ENCODE results near the gene TMEM9. TPM values are rescaled to one million over a fixed set of nuclear protein-coding genes. Genes with fewer than 3 reads are reported as not detected.

Gene TMEM9
- total RNA-seq, 2 donors from 2014 or later = 145 to 156 TPM

DNA sequence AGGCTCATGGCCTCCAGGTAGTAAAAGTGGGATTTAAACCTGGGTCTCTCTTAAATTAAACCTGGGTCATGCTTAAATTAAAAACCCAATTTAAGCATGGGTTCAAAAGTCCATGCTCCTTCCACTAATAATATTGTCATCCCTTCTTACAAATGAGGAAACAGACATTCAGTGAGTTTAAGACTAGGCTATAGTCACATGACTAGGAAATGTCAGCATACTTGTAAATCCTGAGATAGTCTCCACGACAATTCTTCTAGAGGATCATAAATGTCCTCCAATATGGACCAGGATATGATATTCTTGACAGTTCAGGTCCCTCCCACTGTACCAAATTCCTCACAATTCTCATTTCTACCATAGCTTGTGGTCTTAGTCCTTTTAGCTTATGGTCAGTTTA is 25.9 kb upstream of the TMEM9 start:
- Histone ChIP-seq H3K36me3 (ENCODE audit: control insufficient read depth, insufficient read depth, low read length) (no peaks in the 10 kb centered on the region), H3K4me3 (ENCODE audit: low read length) (no peak overlapping the region), H3K27me3 (ENCODE audit: control insufficient read depth, insufficient read depth, low read length, poor library complexity, severe bottlenecking) (peaks cover 17% of the 10 kb centered on the region), H3K27ac (ENCODE audit: low read depth, low read length) (no peak overlapping the region), H3K9me3 (ENCODE audit: control insufficient read depth, low read length) (peaks cover 8% of the 10 kb centered on the region), H3K4me1 (ENCODE audit: control insufficient read depth, insufficient read depth, low read length) (peaks cover 12% of the 10 kb centered on the region), H3K9ac (ENCODE audit: extremely low read depth, low read length, poor library complexity, severe bottlenecking) (no peak overlapping the region)
- TF ChIP-seq, protein P1, sequence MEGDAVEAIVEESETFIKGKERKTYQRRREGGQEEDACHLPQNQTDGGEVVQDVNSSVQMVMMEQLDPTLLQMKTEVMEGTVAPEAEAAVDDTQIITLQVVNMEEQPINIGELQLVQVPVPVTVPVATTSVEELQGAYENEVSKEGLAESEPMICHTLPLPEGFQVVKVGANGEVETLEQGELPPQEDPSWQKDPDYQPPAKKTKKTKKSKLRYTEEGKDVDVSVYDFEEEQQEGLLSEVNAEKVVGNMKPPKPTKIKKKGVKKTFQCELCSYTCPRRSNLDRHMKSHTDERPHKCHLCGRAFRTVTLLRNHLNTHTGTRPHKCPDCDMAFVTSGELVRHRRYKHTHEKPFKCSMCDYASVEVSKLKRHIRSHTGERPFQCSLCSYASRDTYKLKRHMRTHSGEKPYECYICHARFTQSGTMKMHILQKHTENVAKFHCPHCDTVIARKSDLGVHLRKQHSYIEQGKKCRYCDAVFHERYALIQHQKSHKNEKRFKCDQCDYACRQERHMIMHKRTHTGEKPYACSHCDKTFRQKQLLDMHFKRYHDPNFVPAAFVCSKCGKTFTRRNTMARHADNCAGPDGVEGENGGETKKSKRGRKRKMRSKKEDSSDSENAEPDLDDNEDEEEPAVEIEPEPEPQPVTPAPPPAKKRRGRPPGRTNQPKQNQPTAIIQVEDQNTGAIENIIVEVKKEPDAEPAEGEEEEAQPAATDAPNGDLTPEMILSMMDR (conservative IDR thresholded peaks at IDR 0.05) = no peak
- H3K4me3 Mint-ChIP-seq = no peak overlapping the region
- H3K36me3 Mint-ChIP-seq (ENCODE audit: low read depth) = no peaks in the 10 kb centered on the region
- no peak overlapping the region for H3K27ac Mint-ChIP-seq
- DNase-seq = no peak
- WGBS, 2 experiments (ENCODE audit: insufficient coverage in 1 of 2, insufficient read length in 1 of 2) = 85 to 86% methylated on average over 1 of the region's 1 CpG
- H3K9me3 Mint-ChIP-seq = peaks cover 11% of the 10 kb centered on the region
- H3K4me1 Mint-ChIP-seq = peaks cover 24% of the 10 kb centered on the region
- H3K27me3 Mint-ChIP-seq (ENCODE audit: insufficient read depth) = peaks cover 20% of the 10 kb centered on the region

DNA sequence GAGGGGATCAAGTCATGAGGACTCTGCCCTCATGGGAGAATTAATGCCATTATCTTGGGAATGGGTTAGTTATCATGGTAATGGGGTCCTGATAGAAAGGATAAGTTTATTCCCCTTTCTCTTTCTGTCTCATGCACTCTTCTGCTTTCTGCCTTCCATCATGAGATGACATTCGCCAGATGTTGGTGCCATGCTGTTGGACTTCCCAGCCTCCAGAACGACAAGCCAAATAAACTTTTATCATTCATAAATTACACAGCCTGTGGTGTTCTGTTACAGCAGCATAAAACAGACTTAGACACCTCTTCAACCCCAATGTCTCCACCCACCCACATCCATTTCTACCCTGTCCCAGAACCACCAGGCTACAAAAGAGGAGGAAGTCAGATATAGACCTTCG is 24.4 kb upstream of the TMEM9 start:
- Mint-ChIP-seq H3K4me3 (no peak overlapping the region), H3K36me3 (ENCODE audit: low read depth) (no peaks in the 10 kb centered on the region), H3K9me3 (peaks cover 11% of the 10 kb centered on the region), H3K27me3 (ENCODE audit: insufficient read depth) (peaks cover 20% of the 10 kb centered on the region), H3K4me1 (peaks cover 26% of the 10 kb centered on the region), H3K27ac (no peak overlapping the region)
- H3K36me3 ChIP-seq (ENCODE audit: control insufficient read depth, insufficient read depth, low read length) = no peaks in the 10 kb centered on the region
- DNase-seq = no peak
- 94 to 97% methylated on average over 3 of the region's 3 CpGs for WGBS, 2 experiments (ENCODE audit: insufficient coverage in 1 of 2, insufficient read length in 1 of 2)
- H3K4me3 ChIP-seq (ENCODE audit: low read length) = no peak overlapping the region
- TF ChIP-seq, protein P1 (conservative IDR thresholded peaks at IDR 0.05) = no peak
- peaks cover 8% of the 10 kb centered on the region for H3K9me3 ChIP-seq (ENCODE audit: control insufficient read depth, low read length)
- no peak overlapping the region for H3K27ac ChIP-seq (ENCODE audit: low read depth, low read length)
- H3K4me1 ChIP-seq (ENCODE audit: control insufficient read depth, insufficient read depth, low read length) = peaks cover 16% of the 10 kb centered on the region
- peaks cover 17% of the 10 kb centered on the region for H3K27me3 ChIP-seq (ENCODE audit: control insufficient read depth, insufficient read depth, low read length, poor library complexity, severe bottlenecking)
- no peak overlapping the region for H3K9ac ChIP-seq (ENCODE audit: extremely low read depth, low read length, poor library complexity, severe bottlenecking)

DNA sequence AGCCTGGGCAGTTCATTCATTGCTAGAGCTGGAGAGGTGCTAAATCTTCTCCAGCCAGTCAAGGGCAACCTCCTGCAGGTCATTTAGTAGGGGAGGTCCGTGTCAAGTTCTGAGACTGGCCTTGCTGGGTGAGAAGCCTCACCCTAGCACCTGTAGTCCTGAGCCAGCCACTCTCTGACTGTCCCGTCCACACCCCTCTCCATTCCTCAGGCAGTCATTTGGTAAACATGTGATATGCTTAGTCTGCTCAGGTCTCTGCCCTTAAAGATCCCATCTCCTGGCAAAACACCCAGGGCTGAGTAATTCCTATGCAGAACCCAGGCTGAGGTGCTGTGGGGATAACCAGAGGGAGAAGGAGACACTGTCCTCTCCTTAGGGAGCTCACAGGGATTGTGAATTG is 22.7 kb upstream of the TMEM9 start:
- Histone ChIP-seq H3K36me3 (ENCODE audit: control insufficient read depth, insufficient read depth, low read length) (no peaks in the 10 kb centered on the region), H3K4me3 (ENCODE audit: low read length) (no peak overlapping the region), H3K27ac (ENCODE audit: low read depth, low read length) (no peak overlapping the region), H3K9ac (ENCODE audit: extremely low read depth, low read length, poor library complexity, severe bottlenecking) (no peak overlapping the region), H3K27me3 (ENCODE audit: control insufficient read depth, insufficient read depth, low read length, poor library complexity, severe bottlenecking) (peaks cover 13% of the 10 kb centered on the region), H3K4me1 (ENCODE audit: control insufficient read depth, insufficient read depth, low read length) (peaks cover 16% of the 10 kb centered on the region), H3K9me3 (ENCODE audit: control insufficient read depth, low read length) (peaks cover 8% of the 10 kb centered on the region)
- Mint-ChIP-seq H3K4me3 (no peak overlapping the region), H3K27ac (peak overlapping the region; percentile 1), H3K4me1 (peaks cover 37% of the 10 kb centered on the region), H3K36me3 (ENCODE audit: low read depth) (no peaks in the 10 kb centered on the region), H3K9me3 (peaks cover 11% of the 10 kb centered on the region), H3K27me3 (ENCODE audit: insufficient read depth) (peaks cover 20% of the 10 kb centered on the region)
- TF ChIP-seq, protein P1 (conservative IDR thresholded peaks at IDR 0.05) = no peak
- whole genome bisulfite sequencing, 2 experiments (ENCODE audit: insufficient coverage in 1 of 2, insufficient read length in 1 of 2) = 74% methylated on average over 2 of the region's 2 CpGs; no CpG with 5 or more reads in 1 of the 2 experiments
- DNase-seq = peak; percentile 65

All from endodermal cell (in vitro differentiated cells).